Endothelial cell of umbilical vein (primary cell): ENCODE measurements around the gene ST3GAL4. TPM values are rescaled to one million over a fixed set of nuclear protein-coding genes. Genes with fewer than 3 reads are reported as not detected.

Experiments used
- BruUV-seq: library from RNA; stranded (reverse); fragments of 400-500 nt; replicated peaks from 2 replicates; lab custom pipeline; 2021; lab: Mats Ljungman, UMichigan
- CTCF ChIA-PET: fragments of 300-600, 350-600 bp; sonication (Branson Sonifier 250); formaldehyde crosslinking; loops from one replicate; lab custom pipeline; 2021; ENCODE audit warnings: antibody characterized with exemption, inconsistent platforms; lab: Charles Lee
- POLR2A ChIA-PET: fragments of 300-600, 350-600 bp; sonication (Branson Sonifier 250); formaldehyde crosslinking; loops from one replicate; lab custom pipeline; 2021; ENCODE audit warnings: antibody characterized with exemption, inconsistent platforms; lab: Charles Lee
- DNase-seq: peaks from one replicate; pipeline ENCODE4 v3.0.0-alpha.2; 2011; ENCODE audit warnings: low read depth, low spot score
- FAIRE-seq: peaks from 2 replicates; lab custom pipeline; 2011; peaks lifted over from hg19 to GRCh38; lab: Jason Lieb, UNC
- H2AFZ ChIP-seq: 2 replicates; pipeline ENCODE4 v1.6.0; 2012; ENCODE audit warnings: low read depth, low read length, control low read depth, inconsistent platforms
- H3K27ac ChIP-seq: 2 replicates; pipeline ENCODE4 v1.5.1; 2011; ENCODE audit warnings: low read depth, mild to moderate bottlenecking, control low read depth, low read length, moderate library complexity; ENCODE audit not compliant: insufficient read depth
- H3K27me3 ChIP-seq, 2 experiments: 2 replicates each; pipeline versions ENCODE4 v1.6.0 to v1.6.1; 2011; ENCODE audit warnings: low read length in 2 of 2, mixed read lengths in 1 of 2; ENCODE audit not compliant: control insufficient read depth in 2 of 2, insufficient read depth in 2 of 2
- H3K36me3 ChIP-seq, 2 experiments: 2 replicates in 1 of 2; 3 replicates in 1 of 2; pipeline ENCODE4 v1.5.1; 2011; ENCODE audit warnings: low read length in 2 of 2, mild to moderate bottlenecking in 1 of 2, moderate library complexity in 1 of 2; ENCODE audit not compliant: control insufficient read depth in 2 of 2, insufficient read depth in 2 of 2; ENCODE audit errors: extremely low read depth in 1 of 2
- H3K4me1 ChIP-seq: 3 replicates; pipeline ENCODE4 v1.5.1; 2011; ENCODE audit warnings: mild to moderate bottlenecking, low read length; ENCODE audit not compliant: control insufficient read depth, insufficient read depth; ENCODE audit errors: extremely low read depth
- H3K4me2 ChIP-seq: 2 replicates; pipeline ENCODE4 v1.6.1; 2011; ENCODE audit warnings: low read length, control low read depth, mixed read lengths; ENCODE audit not compliant: insufficient read depth
- H3K4me3 ChIP-seq, 3 experiments: fragments of 200-600 bp in 1 of 3; sonication (generic), shearing (Covaris generic) in 1 of 3; replicated peaks in 1 of 3; 2 replicates each; pipeline ENCODE4 v1.5.1; 2011 to 2016; ENCODE audit warnings: control low read depth in 3 of 3, low read length in 3 of 3, mild to moderate bottlenecking in 2 of 3, inconsistent platforms in 1 of 3, low read depth in 1 of 3, moderate library complexity in 1 of 3; ENCODE audit not compliant: insufficient read depth in 1 of 3
- H3K79me2 ChIP-seq: 2 replicates; pipeline ENCODE4 v1.6.0; 2012; ENCODE audit warnings: low read length, inconsistent platforms; ENCODE audit not compliant: control insufficient read depth, insufficient read depth
- H3K9ac ChIP-seq: replicated peaks from 2 replicates; pipeline ENCODE3; 2011; ENCODE audit warnings: low read length, control low read depth; ENCODE audit not compliant: insufficient read depth; ENCODE audit errors: extremely low read depth
- H3K9me1 ChIP-seq: replicated peaks from 3 replicates; pipeline ENCODE4 v1.6.0; 2011; ENCODE audit warnings: mild to moderate bottlenecking, low read length; ENCODE audit not compliant: control insufficient read depth, insufficient read depth; ENCODE audit errors: extremely low read depth
- H3K9me3 ChIP-seq: replicated peaks from 2 replicates; pipeline ENCODE4 v1.5.1; 2012; ENCODE audit warnings: low read length, inconsistent platforms; ENCODE audit not compliant: control insufficient read depth, insufficient read depth
- H4K20me1 ChIP-seq: replicated peaks from 2 replicates; pipeline ENCODE3; 2011; ENCODE audit warnings: mild to moderate bottlenecking, low read length; ENCODE audit not compliant: control insufficient read depth, insufficient read depth; ENCODE audit errors: extremely low read depth
- CTCF ChIP-seq, 2 donors: IDR thresholded peaks; 1 replicate in 1 of 2; 2 replicates in 1 of 2; pipeline ENCODE4 v1.5.1; 2011; ENCODE audit warnings: low read length in 2 of 2, mild to moderate bottlenecking in 2 of 2, moderate library complexity in 2 of 2, control low read depth in 1 of 2, inconsistent platforms in 1 of 2, low read depth in 1 of 2; ENCODE audit not compliant: insufficient read depth in 1 of 2; ENCODE audit errors: extremely low read depth in 1 of 2
- EZH2 ChIP-seq: IDR thresholded peaks from 2 replicates; pipeline ENCODE4 v1.6.1; 2012; ENCODE audit warnings: borderline replicate concordance, low read depth, mild to moderate bottlenecking, moderate library complexity, low read length, inconsistent platforms; ENCODE audit not compliant: severe bottlenecking
- FOS ChIP-seq: IDR thresholded peaks from 2 replicates; pipeline ENCODE4 v1.6.1; 2011; ENCODE audit warnings: mild to moderate bottlenecking, low read length, moderate library complexity, borderline replicate concordance; ENCODE audit not compliant: insufficient read depth
- GATA2 ChIP-seq: IDR thresholded peaks from 2 replicates; pipeline ENCODE4 v1.7.0; 2011; ENCODE audit warnings: low read depth, mild to moderate bottlenecking, moderate library complexity, mixed read lengths, low read length; ENCODE audit not compliant: insufficient read length, insufficient read depth
- JUN ChIP-seq: IDR thresholded peaks from 2 replicates; pipeline ENCODE4 v1.6.1; 2011; ENCODE audit warnings: borderline replicate concordance, low read depth; ENCODE audit not compliant: insufficient read length, insufficient read depth
- MYC ChIP-seq: IDR thresholded peaks from one replicate; pipeline ENCODE4 v1.6.1; 2011; ENCODE audit warnings: mild to moderate bottlenecking, low read depth, low read length
- POLR2A ChIP-seq: IDR thresholded peaks from 2 replicates; pipeline ENCODE4 v1.6.1; 2012; ENCODE audit warnings: low read depth, mild to moderate bottlenecking, control low read depth, low read length
- POLR2AphosphoS5 ChIP-seq: IDR thresholded peaks from 2 replicates; pipeline ENCODE4 v1.6.1; 2012; ENCODE audit warnings: low read depth, mild to moderate bottlenecking, control low read depth, low read length, moderate library complexity; ENCODE audit not compliant: insufficient read depth
- dilution Hi-C: fragments of 300-500 bp; cut with MboI; formaldehyde crosslinking; loops from one replicate; pipeline ENCODE4 v1.15.0; 2019; ENCODE audit warnings: low sequenced_read_pairs; ENCODE audit not compliant: extremely low pct_ligation_motif_present
- intact Hi-C: fragments of 100-400 bp; cut with micrococcal nuclease; formaldehyde crosslinking; loops from one replicate; pipeline ENCODE4 v1.10.0; 2022
- polyA plus RNA-seq, 4 experiments: library from polyadenylated mRNA; depleted of rRNA in 3 of 4; stranded (reverse) in 3 of 4; unstranded in 1 of 4; fragments of >200 nt; gene quantifications; 2 replicates each; pipeline versions ENCODE4 v1.2.1 to v1.2.3, GENCODE V29; 2011 to 2012; ENCODE audit warnings: missing spikeins in 1 of 4
- total RNA-seq: library from RNA; stranded (reverse); gene quantifications from 2 replicates; pipeline ENCODE4 v1.2.3, GENCODE V29; 2021
- TF ChIP-seq, protein P1 (sequence below): IDR thresholded peaks from 2 replicates; pipeline ENCODE4 v1.6.1; 2011; ENCODE audit not compliant: insufficient read depth, insufficient read length

ST3GAL4 gene
- total and polyA plus RNA-seq, 2 donors (not counting 3 experiments of a cell fraction or from before 2014, with no cell fraction given), result 17.7 to 19.4 TPM

DNA sequence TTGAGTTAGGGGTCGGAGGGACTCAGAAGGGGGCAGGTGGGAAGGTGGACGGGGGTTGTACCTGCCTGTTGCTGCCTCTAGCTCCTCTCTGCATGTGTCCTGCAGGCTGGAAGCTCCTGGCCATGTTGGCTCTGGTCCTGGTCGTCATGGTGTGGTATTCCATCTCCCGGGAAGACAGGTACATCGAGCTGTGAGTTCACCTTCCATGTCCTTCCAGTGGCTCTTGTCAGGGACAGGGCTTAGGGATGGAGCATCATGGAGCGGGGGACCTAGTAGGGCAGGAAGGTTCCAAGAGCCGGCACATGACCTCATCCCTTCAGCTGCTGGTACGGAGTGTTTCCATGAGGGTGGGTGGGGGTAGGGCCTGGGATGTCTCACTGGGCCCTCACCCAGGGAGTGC, 50.9 kb downstream of the ST3GAL4 start:
- no peak overlapping the region for H3K4me2 ChIP-seq
- no peak overlapping the region for H3K4me3 ChIP-seq
- no peak overlapping the region for H3K9ac ChIP-seq
- H3K4me1 ChIP-seq, result no peaks in the 10 kb centered on the region
- no peak overlapping the region for H2AFZ ChIP-seq
- DNase-seq, result no peak
- no peak for FAIRE-seq
- H3K9me3 ChIP-seq, result no peaks in the 10 kb centered on the region
- BruUV-seq, result no TSS peak
- no peak overlapping the region for H3K27ac ChIP-seq
- H3K36me3 ChIP-seq, result peaks cover 0 to 3% of the 10 kb centered on the region in 2 experiments
- no peaks in the 10 kb centered on the region for H3K27me3 ChIP-seq
- dilution Hi-C loops (no loop called here), intact Hi-C loops (no loop called here)
- no peaks in the 10 kb centered on the region for H4K20me1 ChIP-seq
- H3K9me1 ChIP-seq, result no peaks in the 10 kb centered on the region
- no peak for TF ChIP-seq GATA2
- ChIA-PET CTCF (interaction anchor here (1.1 to 1.6 kb wide), 2 partner anchors 10 to 74 kb away, joined by 3 to 4 read pairs; no protein-coding TSS in a partner anchor), POLR2A (no interaction called here)
- H3K79me2 ChIP-seq, result no peaks in the 10 kb centered on the region

GRCh38 chr11:126407101-126407521, 51.6 kb downstream of the ST3GAL4 start:
- Histone ChIP-seq H3K36me3 (peaks cover 0 to 3% of the 10 kb centered on the region in 2 experiments), H3K79me2 (no peaks in the 10 kb centered on the region), H3K9ac (no peak overlapping the region), H3K27me3 (no peaks in the 10 kb centered on the region), H3K4me1 (no peaks in the 10 kb centered on the region), H3K4me3 (no peak overlapping the region), H3K4me2 (no peak overlapping the region), H3K27ac (no peak overlapping the region), H4K20me1 (no peaks in the 10 kb centered on the region), H2AFZ (no peak overlapping the region), H3K9me3 (no peaks in the 10 kb centered on the region), H3K9me1 (no peaks in the 10 kb centered on the region)
- intact Hi-C loops, result no loop called here
- dilution Hi-C loops, result no loop called here
- no peak for DNase-seq
- BruUV-seq, result no TSS peak
- TF ChIP-seq GATA2 (no peak), POLR2A (no peak), EZH2 (no peak), CTCF (IDR thresholded peaks at IDR 0.05; ENCODE audit: extremely low read depth in 1 of 2, insufficient read depth in 1 of 2, low read depth in 1 of 2, low read length in 2 of 2) (no peak), FOS (no peak), MYC (no peak), POLR2AphosphoS5 (no peak), JUN (no peak)
- TF ChIP-seq, protein P1, sequence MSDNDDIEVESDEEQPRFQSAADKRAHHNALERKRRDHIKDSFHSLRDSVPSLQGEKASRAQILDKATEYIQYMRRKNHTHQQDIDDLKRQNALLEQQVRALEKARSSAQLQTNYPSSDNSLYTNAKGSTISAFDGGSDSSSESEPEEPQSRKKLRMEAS, result no peak
- ChIA-PET POLR2A (no interaction called here), CTCF (interaction anchor here (1.1 to 1.6 kb wide), 2 partner anchors 9 to 73 kb away, joined by 3 to 4 read pairs; no protein-coding TSS in a partner anchor)
- no peak for FAIRE-seq
